Measurements from ENCODE around the gene MX2. TPM values are rescaled to one million over a fixed set of nuclear protein-coding genes. Genes with fewer than 3 reads are reported as not detected.

Gene MX2
- total and polyA plus RNA-seq, 2 of the 4 experiments (the other 2 are of a cell fraction), result 0.53 to 0.54 TPM

- H3K9me3 ChIP-seq (ENCODE audit: control insufficient read depth, insufficient read depth, low read length), result no peaks in the 10 kb centered on the region
- dilution Hi-C loops (cut with HindIII; ENCODE audit: low sequenced_read_pairs, unreplicated experiment), result no loop called here
- no peak overlapping the region for H3K4ac ChIP-seq (ENCODE audit: low read depth, low read length)
- H3K4me1 ChIP-seq (ENCODE audit: control insufficient read depth, insufficient read depth, low read length), result no peaks in the 10 kb centered on the region
- no peaks in the 10 kb centered on the region for H3K9me1 ChIP-seq (ENCODE audit: insufficient read depth, low read length)
- H4K91ac ChIP-seq (ENCODE audit: insufficient read depth, low read depth, low read length), result no peak overlapping the region
- ATAC-seq (ENCODE audit: low read depth) (no peak), DNase-seq (no peak)
- ChIA-PET CTCF (no interaction called here), POLR2A (ENCODE audit: unreplicated experiment) (no interaction called here)
- H3K4me3 ChIP-seq (ENCODE audit: insufficient read depth, low read depth, low read length), result no peak overlapping the region
- no peak overlapping the region for H2BK5ac ChIP-seq (ENCODE audit: low read depth, low read length, poor library complexity, severe bottlenecking)
- H3K27me3 ChIP-seq (ENCODE audit: control insufficient read depth, insufficient read depth, low read length), result no peaks in the 10 kb centered on the region; the same call in 1 of the 2 replicates
- no peak overlapping the region for H2BK20ac ChIP-seq (ENCODE audit: low read depth, low read length)
- in situ Hi-C loops (cut with MboI; ENCODE audit: low sequenced_read_pairs), result no loop called here
- no peak overlapping the region for H2AK9ac ChIP-seq (replicated peaks; ENCODE audit: low read depth, low read length, poor library complexity)
- H3K14ac ChIP-seq (replicated peaks; ENCODE audit: low read depth, low read length), result no peak overlapping the region
- H3K4me2 ChIP-seq (ENCODE audit: low read depth, low read length), result no peak overlapping the region
- intact Hi-C loops (cut with micrococcal nuclease), result no loop called here
- no peak overlapping the region for H4K8ac ChIP-seq (ENCODE audit: low read depth in 2 of 2, low read length in 2 of 2)
- TF ChIP-seq RFX5 (IDR thresholded peaks at IDR 0.05; ENCODE audit: low read depth, low read length) (no peak), SMC3 (IDR thresholded peaks at IDR 0.05; ENCODE audit: low read depth, low read length) (no peak), CEBPB (IDR thresholded peaks at IDR 0.05; ENCODE audit: low read depth, low read length) (no peak)
- TF ChIP-seq, protein P1, sequence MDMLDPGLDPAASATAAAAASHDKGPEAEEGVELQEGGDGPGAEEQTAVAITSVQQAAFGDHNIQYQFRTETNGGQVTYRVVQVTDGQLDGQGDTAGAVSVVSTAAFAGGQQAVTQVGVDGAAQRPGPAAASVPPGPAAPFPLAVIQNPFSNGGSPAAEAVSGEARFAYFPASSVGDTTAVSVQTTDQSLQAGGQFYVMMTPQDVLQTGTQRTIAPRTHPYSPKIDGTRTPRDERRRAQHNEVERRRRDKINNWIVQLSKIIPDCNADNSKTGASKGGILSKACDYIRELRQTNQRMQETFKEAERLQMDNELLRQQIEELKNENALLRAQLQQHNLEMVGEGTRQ (IDR thresholded peaks at IDR 0.05; ENCODE audit: low read depth, low read length), result no peak
- H4K5ac ChIP-seq (ENCODE audit: low read depth, low read length), result no peak overlapping the region
- H3K23ac ChIP-seq (ENCODE audit: low read depth, low read length), result no peak overlapping the region
- H3K9ac ChIP-seq (ENCODE audit: low read depth, low read length), result no peak overlapping the region
- H3K27ac ChIP-seq (ENCODE audit: insufficient read depth, low read length), result no peak overlapping the region
- no peaks in the 10 kb centered on the region for H3K36me3 ChIP-seq (ENCODE audit: control insufficient read depth, insufficient read depth, low read length)
- H2AK5ac ChIP-seq (ENCODE audit: low read depth, low read length), result no peak overlapping the region
- H2AFZ ChIP-seq (replicated peaks; ENCODE audit: low read length, poor library complexity), result no peak overlapping the region
- no peak overlapping the region for H2BK120ac ChIP-seq (ENCODE audit: low read depth, low read length)
- BruUV-seq (replicated peaks), result no TSS peak
- no peak overlapping the region for H3K56ac ChIP-seq (ENCODE audit: extremely low read depth, insufficient read depth, low read length)
- no peak overlapping the region for H2BK15ac ChIP-seq (ENCODE audit: low read depth, low read length)
- 87% methylated on average over 8 of the region's 14 CpGs; no CpG with 5 or more reads in 1 of the 2 experiments for WGBS, 2 experiments (ENCODE audit: extremely low coverage in 2 of 2, insufficient read length in 1 of 2)
- H4K20me1 ChIP-seq (ENCODE audit: insufficient read depth, low read length), result no peaks in the 10 kb centered on the region
- H3K79me1 ChIP-seq (ENCODE audit: low read depth in 1 of 2, low read length in 2 of 2), result no peaks in the 10 kb centered on the region
- no peak overlapping the region for H3K18ac ChIP-seq (ENCODE audit: low read depth, low read length)
Observed at GRCh38 chr21:41388259-41388658, 26.4 kb downstream of the MX2 start.
